BJ (cell line): ENCODE data around the gene MYO1D. TPM values are rescaled to one million over a fixed set of nuclear protein-coding genes. Genes with fewer than 3 reads are reported as not detected.

Source experiments
- CTCF ChIA-PET: fragments of 350-600 bp; formaldehyde crosslinking; extraction: SDS; loops from one replicate; lab custom pipeline; 2021; ENCODE audit warnings: antibody characterized with exemption, inconsistent platforms; lab: Yijun Ruan, JAX
- POLR2A ChIA-PET: fragments of 300-600 bp; sonication (Branson Sonifier 250); formaldehyde crosslinking; extraction: SDS; loops from one replicate; lab custom pipeline; 2021; ENCODE audit warnings: antibody characterized with exemption; lab: Charles Lee
- DNase-seq: peaks from one replicate; pipeline ENCODE4 v3.0.0-alpha.2; 2011; ENCODE audit warnings: low read depth
- H3K27me3 ChIP-seq: 2 replicates; pipeline ENCODE4 v1.6.0; 2011; ENCODE audit warnings: low read length; ENCODE audit not compliant: control insufficient read depth, insufficient read depth
- H3K36me3 ChIP-seq: 2 replicates; pipeline ENCODE4 v1.5.1; 2011; ENCODE audit warnings: low read length; ENCODE audit not compliant: control insufficient read depth, insufficient read depth
- H3K4me3 ChIP-seq: 2 replicates; pipeline ENCODE4 v1.5.1; 2011; ENCODE audit warnings: low read depth, mild to moderate bottlenecking, control low read depth, low read length
- CTCF ChIP-seq: IDR thresholded peaks from 2 replicates; pipeline ENCODE4 v1.5.1; 2011; ENCODE audit warnings: low read depth, mild to moderate bottlenecking, control low read depth, inconsistent platforms, low read length, moderate library complexity; ENCODE audit not compliant: insufficient read depth
- polyA plus RNA-seq: library from polyadenylated mRNA; depleted of rRNA; stranded (reverse); fragments of >200 nt; gene quantifications from 2 replicates; pipeline ENCODE4 v1.2.3, GENCODE V29; 2011

The MYO1D gene
- polyA plus RNA-seq, 1 experiment: 23.6 TPM

- TF ChIP-seq CTCF: no peak
- no peak overlapping the region for H3K4me3 ChIP-seq
- ChIA-PET CTCF (interaction anchor here (6.5 kb wide), 1 partner anchor 32 kb away, joined by 62 read pairs; no protein-coding TSS in a partner anchor), POLR2A (interaction anchor here (0.6 kb wide), 1 partner anchor 98 kb away, joined by 3 read pairs; no protein-coding TSS in a partner anchor)
- no peaks in the 10 kb centered on the region for H3K36me3 ChIP-seq
- H3K27me3 ChIP-seq: no peaks in the 10 kb centered on the region
- DNase-seq: no peak
These were observed 3.9 kb upstream of the MYO1D start for GRCh38 chr17:32880671-32881453.

DNA sequence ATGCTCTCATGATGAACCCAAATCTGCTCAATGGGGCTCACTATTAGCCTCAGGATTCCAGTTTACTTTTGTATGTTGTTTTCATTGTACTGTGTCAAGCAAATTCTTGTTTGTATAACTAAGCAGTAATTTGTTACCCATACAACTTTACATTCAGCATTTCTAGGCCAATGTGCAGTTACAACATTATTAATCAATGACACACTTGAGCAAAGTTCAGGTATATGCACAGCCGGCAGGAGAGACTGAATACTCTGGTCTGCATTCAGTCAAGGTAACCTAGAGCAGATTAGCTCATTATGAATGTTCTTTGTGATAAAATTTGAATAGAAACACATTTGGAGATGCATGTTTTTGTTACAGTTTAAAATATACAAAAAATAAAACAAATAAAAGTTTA is 2.2 kb upstream of the MYO1D start:
- ChIA-PET CTCF (interaction anchor here (1.2 to 6.5 kb wide), 4 partner anchors 34 to 220 kb away, joined by 3 to 133 read pairs (median 34); no protein-coding TSS in a partner anchor), POLR2A (no interaction called here)
- no peak for TF ChIP-seq CTCF
- Histone ChIP-seq H3K4me3 (no peak overlapping the region), H3K36me3 (no peaks in the 10 kb centered on the region), H3K27me3 (no peaks in the 10 kb centered on the region)
- DNase-seq: no peak

DNA sequence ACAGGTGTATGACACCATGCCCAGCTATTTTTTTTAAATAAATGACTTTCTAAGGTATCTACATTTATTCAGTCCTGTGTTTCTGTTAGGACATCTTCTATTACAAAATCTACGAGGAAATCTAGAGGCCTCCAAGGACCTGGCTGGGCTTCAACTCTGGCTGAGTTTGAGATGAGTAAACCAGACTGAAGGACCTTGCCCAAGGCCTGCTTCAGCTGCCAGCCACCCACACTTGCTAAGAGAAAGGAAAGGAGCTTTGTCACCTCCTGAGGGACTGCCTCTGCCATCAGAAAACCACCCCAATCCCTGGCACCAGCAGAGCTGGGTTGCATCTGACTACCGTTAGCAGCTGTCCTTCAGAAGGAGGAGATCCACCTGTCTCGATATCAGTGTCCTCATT is 1.3 kb upstream of the MYO1D start:
- POLR2A ChIA-PET: no interaction called here
- no peak overlapping the region for H3K4me3 ChIP-seq
- DNase-seq: no peak
- H3K36me3 ChIP-seq: no peaks in the 10 kb centered on the region
- no peaks in the 10 kb centered on the region; the same call in 1 of the 2 replicates for H3K27me3 ChIP-seq
- TF ChIP-seq CTCF: no peak
- CTCF ChIA-PET: interaction anchor here (0.8 to 6.5 kb wide), 23 partner anchors 8 to 394 kb away, joined by 3 to 133 read pairs (median 10); a partner anchor contains a TSS

- no peak for DNase-seq
- no peaks in the 10 kb centered on the region for H3K36me3 ChIP-seq
- H3K27me3 ChIP-seq: no peaks in the 10 kb centered on the region; the same call in 1 of the 2 replicates
- peak; percentile 78 for TF ChIP-seq CTCF
- POLR2A ChIA-PET: interaction anchor here (0.7 kb wide), 1 partner anchor 52 kb away, joined by 8 read pairs; no protein-coding TSS in a partner anchor
- CTCF ChIA-PET: interaction anchor here (0.5 to 6.5 kb wide), 55 partner anchors 9 to 393 kb away, joined by 3 to 133 read pairs (median 6); a partner anchor contains a TSS
- H3K4me3 ChIP-seq: peak overlapping the region; percentile 82
These were observed 340 bp upstream of the MYO1D start for GRCh38 chr17:32877164-32877764.

DNA sequence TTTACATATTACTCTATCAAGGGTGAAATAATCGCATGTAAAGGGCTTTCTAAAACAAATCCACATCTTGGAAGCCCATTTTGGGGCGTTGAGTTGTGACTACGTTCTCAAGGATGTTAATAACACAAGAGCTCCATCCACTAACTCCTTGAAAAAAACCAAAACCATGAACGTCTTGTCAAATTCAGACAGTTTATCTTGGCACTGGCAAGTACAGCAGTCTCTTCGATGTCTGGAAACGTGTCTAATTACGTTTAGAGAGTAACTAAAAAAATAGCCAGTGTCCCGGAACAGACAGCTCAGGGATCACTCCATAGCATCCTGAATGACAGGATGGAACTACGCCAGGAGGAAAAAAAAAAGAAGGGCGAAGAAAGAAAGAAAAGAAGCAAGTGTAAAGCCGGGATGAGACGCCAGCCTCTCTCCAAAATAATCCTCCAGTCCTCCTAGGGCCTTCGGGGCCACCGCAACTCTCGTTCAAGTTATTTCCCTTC is 954 bp downstream of the MYO1D start:
- H3K27me3 ChIP-seq: no peaks in the 10 kb centered on the region; the same call in 1 of the 2 replicates
- H3K4me3 ChIP-seq: peak overlapping the region; percentile 82
- ChIA-PET POLR2A (no interaction called here), CTCF (interaction anchor here (0.6 to 6.5 kb wide), 26 partner anchors 8 to 134 kb away, joined by 3 to 133 read pairs (median 10); no protein-coding TSS in a partner anchor)
- no peak for DNase-seq
- no peaks in the 10 kb centered on the region for H3K36me3 ChIP-seq
- no peak for TF ChIP-seq CTCF
